Activated naive CD8-positive, alpha-beta T cell treated with anti-CD3 and anti-CD28 coated beads for 36 hours (primary cell): Measurements from ENCODE around the gene VMP1. TPM values are rescaled to one million over a fixed set of nuclear protein-coding genes. Genes with fewer than 3 reads are reported as not detected.
"Not testable (repeated sequence)": the region's sequence is repeated elsewhere in the genome, so short reads cannot be mapped to it uniquely, and the experiment has no call there.

Source experiments
- DNase-seq: peaks from one replicate; pipeline ENCODE4 v3.0.0; 2021
- H3K27ac Mint-ChIP-seq: one replicate; pipeline ENCODE4 v1.8.0; 2022; ENCODE audit warnings: mild to moderate bottlenecking, moderate library complexity, mixed read lengths
- H3K27me3 Mint-ChIP-seq: one replicate; pipeline ENCODE4 v1.8.0; 2022; ENCODE audit warnings: mild to moderate bottlenecking, mixed read lengths
- H3K36me3 Mint-ChIP-seq: one replicate; pipeline ENCODE4 v1.8.0; 2021; ENCODE audit warnings: mild to moderate bottlenecking, mixed read lengths
- H3K4me1 Mint-ChIP-seq: one replicate; pipeline ENCODE4 v1.8.0; 2021; ENCODE audit warnings: mixed read lengths
- H3K4me3 Mint-ChIP-seq: one replicate; pipeline ENCODE4 v1.8.0; 2022; ENCODE audit warnings: mild to moderate bottlenecking, moderate library complexity, mixed read lengths
- H3K9me3 Mint-ChIP-seq: one replicate; pipeline ENCODE4 v1.8.0; 2022; ENCODE audit warnings: mixed read lengths
- total RNA-seq, 2 experiments: library from RNA; stranded (reverse); gene quantifications; one replicate each; pipeline ENCODE4 v1.2.3, GENCODE V29; 2021

VMP1 gene
- total RNA-seq, 2 experiments from 2014 or later, result 137 to 143 TPM

DNA sequence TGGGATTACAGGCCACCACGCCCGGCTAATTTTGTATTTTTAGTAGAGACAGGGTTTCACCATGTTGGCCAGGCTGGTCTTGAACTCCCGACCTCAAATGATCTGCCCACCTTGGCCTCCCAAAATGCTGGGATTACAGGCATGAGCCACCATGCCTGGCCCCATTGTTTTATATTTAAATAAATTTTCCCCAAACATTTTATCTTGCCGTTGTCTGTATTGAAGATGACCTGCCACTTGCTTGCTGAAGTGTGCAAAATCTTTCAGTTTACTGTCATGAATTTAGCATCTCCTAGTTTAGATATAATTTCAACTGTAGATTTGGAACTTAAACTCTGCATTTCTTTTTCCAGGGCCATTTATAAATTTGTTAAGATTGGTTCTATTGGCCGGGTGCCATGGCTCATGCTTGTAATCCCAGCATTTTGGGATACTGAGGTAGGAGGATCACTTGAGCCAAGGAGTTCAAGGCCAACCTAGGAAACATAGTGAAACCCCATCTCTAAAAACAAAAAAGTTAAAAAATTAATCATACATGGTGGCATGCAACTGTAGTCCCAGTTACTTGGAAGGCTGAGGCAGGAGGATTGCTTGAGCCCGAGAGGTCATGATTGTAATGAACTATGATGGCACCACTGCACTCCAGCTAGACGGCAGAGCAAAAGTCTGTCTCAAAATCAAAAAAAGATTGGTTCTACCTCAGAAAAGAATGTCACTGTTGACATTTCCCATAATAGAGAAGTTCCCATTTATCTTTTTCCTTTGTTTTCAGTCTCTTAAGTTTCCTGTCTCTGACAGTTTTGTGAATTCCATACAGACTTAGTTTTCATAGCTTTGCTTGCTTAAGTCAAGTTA lies 84.4 kb downstream of the VMP1 start:
- Mint-ChIP-seq H3K9me3 (no peaks in the 10 kb centered on the region), H3K27me3 (no peaks in the 10 kb centered on the region), H3K4me3 (no peak overlapping the region), H3K36me3 (peaks cover 26% of the 10 kb centered on the region), H3K27ac (no peak overlapping the region), H3K4me1 (peaks cover 17% of the 10 kb centered on the region)
- DNase-seq, result no peak

DNA sequence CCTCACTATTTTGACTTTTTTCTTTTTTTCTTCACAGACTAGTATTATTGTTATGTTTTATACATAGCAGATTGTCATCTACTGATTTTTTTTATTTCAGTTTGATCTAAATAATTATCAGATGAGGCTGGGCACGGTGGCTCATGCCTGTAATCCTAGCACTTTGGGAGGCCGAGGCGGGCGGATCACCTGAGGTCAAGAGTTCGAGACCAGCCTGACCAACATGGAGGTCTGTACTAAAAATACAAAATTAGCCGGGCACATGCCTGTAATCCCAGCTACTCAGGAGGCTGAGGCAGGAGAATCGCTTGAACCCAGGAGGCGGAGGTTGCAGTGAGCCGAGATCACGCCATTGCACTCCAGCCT lies 85.0 kb downstream of the VMP1 start:
- not testable (repeated sequence) for H3K27me3 Mint-ChIP-seq, H3K4me3 Mint-ChIP-seq, H3K27ac Mint-ChIP-seq, H3K9me3 Mint-ChIP-seq, DNase-seq
- Mint-ChIP-seq H3K36me3 (peaks cover 26% of the 10 kb centered on the region), H3K4me1 (peaks cover 11% of the 10 kb centered on the region)

DNA sequence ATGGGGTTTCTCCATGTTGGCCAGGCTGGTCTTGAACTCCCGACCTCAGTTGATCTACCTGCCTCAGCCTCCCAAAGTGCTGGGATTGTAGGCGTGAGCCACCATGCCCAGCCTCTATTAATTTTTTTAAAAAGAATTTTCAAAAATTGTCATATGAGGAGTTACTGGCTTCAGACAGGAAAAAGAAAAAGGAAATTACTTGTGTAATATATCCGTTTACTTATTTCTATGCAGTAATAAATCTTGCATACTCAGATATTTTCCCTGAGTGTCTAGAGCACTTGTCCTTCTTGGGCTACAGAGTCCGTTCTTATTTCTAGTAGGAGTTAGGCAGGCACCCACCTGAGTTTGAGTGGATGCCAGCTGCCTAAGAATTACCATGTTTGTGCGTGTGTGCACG lies 85.8 kb downstream of the VMP1 start:
- Mint-ChIP-seq H3K4me3 (no peak overlapping the region), H3K4me1 (peaks cover 12% of the 10 kb centered on the region), H3K27ac (no peak overlapping the region), H3K9me3 (no peaks in the 10 kb centered on the region), H3K36me3 (peaks cover 26% of the 10 kb centered on the region), H3K27me3 (no peaks in the 10 kb centered on the region)
- no peak for DNase-seq

DNA sequence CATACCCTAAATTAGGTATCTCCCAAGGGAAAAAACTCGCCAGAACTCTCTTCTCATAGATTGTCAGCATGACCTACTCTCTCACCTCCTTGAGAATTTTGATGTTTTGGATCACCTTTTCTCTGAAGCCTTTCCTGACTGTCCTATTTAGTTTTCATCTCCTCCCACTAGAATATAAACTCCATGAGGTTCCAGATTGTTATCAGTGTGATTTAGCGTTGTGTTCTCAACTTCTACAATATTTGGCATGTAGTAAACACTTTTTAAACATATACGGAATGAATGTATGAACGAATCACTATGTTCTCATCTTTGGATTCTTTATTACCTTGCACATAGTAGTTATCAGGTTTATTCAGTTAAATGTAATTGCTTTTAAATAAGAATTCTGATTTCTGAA lies 88.7 kb downstream of the VMP1 start:
- H3K4me3 Mint-ChIP-seq, result no peak overlapping the region
- H3K27me3 Mint-ChIP-seq, result no peaks in the 10 kb centered on the region
- H3K27ac Mint-ChIP-seq, result no peak overlapping the region
- H3K4me1 Mint-ChIP-seq, result peaks cover 21% of the 10 kb centered on the region
- no peaks in the 10 kb centered on the region for H3K9me3 Mint-ChIP-seq
- DNase-seq, result no peak
- H3K36me3 Mint-ChIP-seq, result peaks cover 25% of the 10 kb centered on the region

DNA sequence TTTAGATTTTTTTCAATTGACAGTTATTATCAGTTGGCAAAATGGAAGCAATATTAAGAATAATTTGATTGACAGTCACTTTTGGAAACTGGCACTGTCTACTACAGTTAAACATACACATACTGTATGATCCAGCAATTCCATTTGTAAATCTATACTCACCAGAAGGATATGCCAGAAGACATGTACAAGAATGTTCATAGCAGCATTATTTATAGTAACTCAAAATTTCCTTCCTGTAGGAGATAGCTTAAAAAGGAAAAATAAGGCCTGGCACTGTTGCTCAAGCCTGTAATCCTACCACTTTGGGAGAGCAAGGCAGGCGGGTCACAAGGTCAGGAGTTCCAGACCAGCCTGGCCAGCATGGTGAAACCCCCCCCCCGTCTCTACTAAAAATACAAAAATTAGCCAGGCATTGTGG lies 89.3 kb downstream of the VMP1 start:
- Mint-ChIP-seq H3K27me3 (no peaks in the 10 kb centered on the region), H3K4me1 (peaks cover 20% of the 10 kb centered on the region), H3K9me3 (no peaks in the 10 kb centered on the region), H3K36me3 (peaks cover 20% of the 10 kb centered on the region), H3K27ac (no peak overlapping the region), H3K4me3 (no peak overlapping the region)
- DNase-seq, result no peak

DNA sequence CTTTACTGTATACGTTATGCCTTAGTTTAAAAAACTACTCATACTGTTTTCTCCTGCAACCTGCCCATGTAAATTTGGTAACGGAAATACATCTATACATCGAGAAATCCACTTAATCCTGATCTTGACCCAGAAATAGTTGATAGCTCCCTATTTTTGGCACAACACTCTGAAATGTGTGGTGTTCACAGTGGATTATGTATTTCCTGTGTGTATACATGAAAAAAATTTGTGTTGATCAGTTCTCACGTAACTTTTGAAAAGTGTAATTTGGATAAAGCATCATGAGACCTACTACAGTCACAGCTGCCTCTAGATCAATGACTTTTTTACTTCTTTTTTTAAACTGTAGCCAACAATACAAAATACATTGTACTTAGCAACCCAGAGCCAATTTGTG lies 90.7 kb downstream of the VMP1 start:
- no peak for DNase-seq
- Mint-ChIP-seq H3K27me3 (no peaks in the 10 kb centered on the region), H3K4me1 (peaks cover 23% of the 10 kb centered on the region), H3K9me3 (no peaks in the 10 kb centered on the region), H3K4me3 (no peak overlapping the region), H3K36me3 (peaks cover 19% of the 10 kb centered on the region), H3K27ac (no peak overlapping the region)

DNA sequence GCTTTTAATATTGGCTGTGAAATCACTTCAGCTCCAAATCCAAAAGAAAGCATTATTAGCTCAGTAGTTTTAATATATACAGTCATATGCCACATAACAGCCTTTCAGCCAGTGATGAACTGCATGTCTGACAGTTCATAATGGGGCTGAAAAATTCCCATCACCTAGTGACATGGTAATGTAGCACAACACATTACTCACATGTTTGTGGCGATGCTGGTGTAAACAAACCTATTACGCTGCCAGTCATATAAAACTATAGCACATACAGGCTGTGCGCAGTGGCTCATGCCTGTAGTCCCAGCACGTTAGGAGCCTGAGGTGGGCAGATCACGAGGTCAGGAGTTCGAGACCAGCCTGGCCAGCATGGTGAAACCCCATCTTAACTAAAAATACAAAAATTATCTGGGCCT lies 93.1 kb downstream of the VMP1 start:
- DNase-seq, result no peak
- H3K27me3 Mint-ChIP-seq, result no peaks in the 10 kb centered on the region
- H3K4me3 Mint-ChIP-seq, result no peak overlapping the region
- H3K27ac Mint-ChIP-seq, result no peak overlapping the region
- peaks cover 28% of the 10 kb centered on the region for H3K4me1 Mint-ChIP-seq
- peaks cover 12% of the 10 kb centered on the region for H3K36me3 Mint-ChIP-seq
- no peaks in the 10 kb centered on the region for H3K9me3 Mint-ChIP-seq

DNA sequence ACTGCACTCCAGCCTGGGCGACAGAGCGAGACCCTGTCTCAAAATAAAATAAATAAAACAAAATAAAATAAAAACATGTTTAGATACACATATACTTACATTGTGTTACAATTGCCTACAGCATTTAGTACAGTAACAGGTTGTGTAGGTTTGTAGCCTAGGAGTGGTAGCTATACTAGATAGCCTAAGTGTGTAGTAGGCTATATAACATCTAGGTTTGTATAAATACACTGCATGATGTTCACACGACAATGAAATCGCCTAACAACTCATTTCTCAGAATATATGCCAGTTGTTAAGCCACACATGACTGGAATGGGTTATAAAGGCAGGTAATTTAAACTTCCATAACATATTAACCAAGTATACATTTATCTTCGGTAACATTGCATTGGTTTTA lies 94.7 kb downstream of the VMP1 start:
- H3K4me3 Mint-ChIP-seq, result no peak overlapping the region
- peaks cover 25% of the 10 kb centered on the region for H3K4me1 Mint-ChIP-seq
- no peaks in the 10 kb centered on the region for H3K9me3 Mint-ChIP-seq
- H3K27me3 Mint-ChIP-seq, result no peaks in the 10 kb centered on the region
- peaks cover 10% of the 10 kb centered on the region for H3K36me3 Mint-ChIP-seq
- no peak overlapping the region for H3K27ac Mint-ChIP-seq
- no peak for DNase-seq

DNA sequence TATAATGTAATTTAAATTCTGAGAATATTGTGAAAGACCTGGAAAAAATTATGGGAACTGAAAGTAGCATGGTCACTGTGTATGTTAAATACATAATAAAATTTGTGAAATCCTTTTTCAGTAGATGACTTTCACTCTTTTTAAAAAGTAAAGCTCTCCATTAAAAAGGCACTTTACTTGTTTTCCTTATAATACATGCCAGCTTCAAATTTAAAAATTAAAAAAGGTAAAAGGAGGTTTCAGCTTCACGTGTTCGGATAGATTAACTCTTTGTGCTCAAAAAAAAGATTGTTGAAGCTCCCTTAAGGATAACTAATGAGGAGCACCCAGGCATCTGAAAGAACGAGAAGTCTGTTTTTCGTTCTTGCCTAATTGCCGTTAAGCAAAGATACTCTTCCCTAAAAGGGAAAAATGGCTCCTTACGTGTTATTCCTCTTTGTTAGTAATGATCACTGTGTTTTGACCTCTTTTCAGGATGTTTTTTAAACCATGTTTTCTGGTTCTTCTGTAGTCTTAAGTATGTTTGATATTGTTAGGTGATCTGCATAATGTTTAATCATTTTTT lies 97.5 kb downstream of the VMP1 start:
- Mint-ChIP-seq H3K4me3 (no peak overlapping the region), H3K9me3 (no peaks in the 10 kb centered on the region), H3K4me1 (peaks cover 14% of the 10 kb centered on the region), H3K36me3 (peaks cover 5% of the 10 kb centered on the region), H3K27me3 (no peaks in the 10 kb centered on the region), H3K27ac (no peak overlapping the region)
- DNase-seq, result no peak

DNA sequence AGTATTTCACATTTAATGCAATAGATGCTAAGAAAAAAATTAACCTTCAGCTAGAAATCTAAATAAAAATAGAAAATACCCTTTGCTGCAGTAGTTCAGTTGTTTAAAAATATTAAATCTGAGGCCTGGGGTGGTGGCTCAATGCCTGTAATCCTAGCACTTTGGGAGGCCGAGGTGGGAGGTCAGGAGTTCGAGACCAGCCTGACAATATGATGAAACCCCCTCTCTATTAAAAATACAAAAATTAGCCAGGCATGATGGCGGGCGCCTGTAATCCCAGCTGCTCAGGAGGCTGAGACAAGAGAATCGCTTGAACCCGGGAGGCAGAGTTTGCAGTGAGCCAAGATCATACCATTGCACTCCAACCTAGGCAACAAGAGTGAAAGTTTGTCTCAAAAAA lies 98.9 kb downstream of the VMP1 start:
- H3K9me3 Mint-ChIP-seq, H3K4me1 Mint-ChIP-seq, H3K27me3 Mint-ChIP-seq, H3K36me3 Mint-ChIP-seq, H3K4me3 Mint-ChIP-seq, H3K27ac Mint-ChIP-seq, DNase-seq: not testable (repeated sequence)

DNA sequence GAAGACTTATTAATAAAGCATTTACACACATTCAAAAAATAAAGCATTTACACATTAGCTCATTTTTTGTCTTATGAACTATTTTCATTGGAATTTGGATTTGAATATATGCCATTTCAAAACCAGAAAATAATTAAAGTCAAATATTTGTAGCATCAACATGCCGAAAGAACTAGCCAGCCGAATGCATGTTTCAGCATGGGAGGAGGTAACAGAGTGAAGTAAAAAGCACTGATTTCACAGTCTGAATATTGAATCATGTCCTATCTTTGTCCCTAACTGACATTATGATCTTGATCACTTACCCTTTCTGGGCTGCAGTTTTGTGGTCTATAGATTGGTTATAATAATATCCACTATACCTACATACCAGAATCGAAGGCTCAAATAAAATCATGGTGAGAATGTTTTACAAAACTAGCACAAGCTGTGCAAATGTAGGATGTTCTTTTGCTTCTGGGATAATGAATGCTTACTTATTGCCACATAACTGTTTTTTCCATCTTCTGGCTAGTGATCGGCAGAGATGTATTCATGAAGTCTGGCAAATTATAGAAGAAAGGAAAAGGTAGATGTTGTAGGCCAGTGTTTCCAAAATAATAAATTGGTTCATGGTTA lies 100.5 kb downstream of the VMP1 start:
- no peak for DNase-seq
- Mint-ChIP-seq H3K9me3 (no peaks in the 10 kb centered on the region), H3K4me1 (peaks cover 19% of the 10 kb centered on the region), H3K4me3 (no peak overlapping the region), H3K36me3 (peaks cover 16% of the 10 kb centered on the region), H3K27ac (no peak overlapping the region), H3K27me3 (no peaks in the 10 kb centered on the region)

DNA sequence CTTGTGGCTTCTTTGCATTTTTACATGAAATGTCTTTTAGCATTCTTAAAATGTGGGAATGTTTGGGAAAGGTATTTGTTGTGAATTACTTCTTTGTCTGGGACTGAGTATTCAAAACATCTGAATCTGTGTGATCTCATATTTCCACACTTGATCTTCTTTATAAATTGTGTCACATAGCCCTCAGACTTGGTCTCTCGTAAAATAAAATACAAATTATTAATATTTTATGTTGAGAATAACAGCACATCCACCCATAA lies 103.4 kb downstream of the VMP1 start:
- no peak overlapping the region for H3K4me3 Mint-ChIP-seq
- peaks cover 23% of the 10 kb centered on the region for H3K36me3 Mint-ChIP-seq
- no peak overlapping the region for H3K27ac Mint-ChIP-seq
- no peaks in the 10 kb centered on the region for H3K27me3 Mint-ChIP-seq
- H3K4me1 Mint-ChIP-seq, result peaks cover 13% of the 10 kb centered on the region
- H3K9me3 Mint-ChIP-seq, result no peaks in the 10 kb centered on the region
- DNase-seq, result no peak

DNA sequence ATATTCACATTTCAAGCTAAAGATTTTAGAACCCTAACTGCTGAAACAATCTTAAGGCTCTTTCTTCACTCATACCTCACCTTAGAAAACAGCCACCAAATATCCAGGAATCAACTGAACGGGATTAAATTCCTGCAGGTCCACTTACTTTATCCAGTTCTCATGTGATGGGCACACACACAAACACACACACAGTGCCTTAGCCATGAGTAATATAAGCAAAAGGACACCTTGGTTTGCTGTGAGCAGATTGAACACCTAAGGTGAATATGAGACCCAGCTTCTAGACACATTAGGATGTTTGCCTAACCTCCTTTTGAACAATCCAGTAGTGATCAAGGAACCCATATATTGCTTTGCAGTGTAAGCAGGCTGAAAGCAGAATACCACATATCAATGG lies 103.8 kb downstream of the VMP1 start:
- peaks cover 13% of the 10 kb centered on the region for H3K4me1 Mint-ChIP-seq
- H3K36me3 Mint-ChIP-seq, result peaks cover 25% of the 10 kb centered on the region
- H3K27me3 Mint-ChIP-seq, result no peaks in the 10 kb centered on the region
- no peak overlapping the region for H3K27ac Mint-ChIP-seq
- H3K9me3 Mint-ChIP-seq, result no peaks in the 10 kb centered on the region
- no peak overlapping the region for H3K4me3 Mint-ChIP-seq
- no peak for DNase-seq

DNA sequence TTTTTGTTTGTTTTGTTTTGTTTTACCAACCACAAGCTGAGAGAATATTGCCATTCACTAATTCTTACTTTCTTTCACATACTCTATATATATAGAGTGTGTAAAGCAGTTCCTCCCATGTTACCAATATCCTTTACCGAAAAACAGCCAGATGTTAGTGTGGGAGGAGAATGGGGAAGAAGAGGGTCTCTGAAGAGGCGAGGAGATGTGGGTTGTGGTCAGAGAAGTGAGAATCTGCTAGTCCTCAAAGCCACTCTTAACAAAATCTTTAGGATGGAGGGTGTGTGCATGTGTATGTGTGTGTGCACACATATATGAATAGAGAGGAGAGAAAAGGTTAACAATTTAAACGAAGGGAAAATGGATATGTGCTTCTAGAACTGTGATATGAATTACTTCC lies 104.7 kb downstream of the VMP1 start:
- Mint-ChIP-seq H3K4me1 (peaks cover 13% of the 10 kb centered on the region), H3K36me3 (peaks cover 31% of the 10 kb centered on the region), H3K27me3 (no peaks in the 10 kb centered on the region), H3K27ac (peak overlapping the region; percentile 45), H3K9me3 (no peaks in the 10 kb centered on the region), H3K4me3 (no peak overlapping the region)
- no peak for DNase-seq

DNA sequence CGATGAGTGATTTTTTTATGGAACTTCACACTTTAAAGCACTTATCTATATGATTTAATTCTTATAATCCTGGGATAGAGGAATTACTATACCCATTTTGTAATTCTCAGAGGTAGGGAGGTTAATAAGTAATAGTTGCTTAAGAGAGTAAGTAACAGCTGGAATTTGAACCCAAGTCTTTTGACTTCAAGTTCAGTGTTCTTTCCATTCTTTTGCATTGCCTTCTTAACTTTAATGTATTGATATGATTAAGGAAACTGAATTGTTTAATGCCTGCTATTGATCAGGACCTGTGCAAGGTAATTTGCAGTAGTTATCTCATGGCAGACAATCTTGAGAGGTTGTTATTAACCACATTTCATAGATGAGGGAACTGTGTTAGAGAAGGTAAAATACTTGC lies 106.8 kb downstream of the VMP1 start:
- H3K27ac Mint-ChIP-seq, result no peak overlapping the region
- H3K4me1 Mint-ChIP-seq, result peaks cover 13% of the 10 kb centered on the region
- DNase-seq, result no peak
- H3K36me3 Mint-ChIP-seq, result peaks cover 32% of the 10 kb centered on the region
- H3K4me3 Mint-ChIP-seq, result no peak overlapping the region
- H3K27me3 Mint-ChIP-seq, result no peaks in the 10 kb centered on the region
- no peaks in the 10 kb centered on the region for H3K9me3 Mint-ChIP-seq

DNA sequence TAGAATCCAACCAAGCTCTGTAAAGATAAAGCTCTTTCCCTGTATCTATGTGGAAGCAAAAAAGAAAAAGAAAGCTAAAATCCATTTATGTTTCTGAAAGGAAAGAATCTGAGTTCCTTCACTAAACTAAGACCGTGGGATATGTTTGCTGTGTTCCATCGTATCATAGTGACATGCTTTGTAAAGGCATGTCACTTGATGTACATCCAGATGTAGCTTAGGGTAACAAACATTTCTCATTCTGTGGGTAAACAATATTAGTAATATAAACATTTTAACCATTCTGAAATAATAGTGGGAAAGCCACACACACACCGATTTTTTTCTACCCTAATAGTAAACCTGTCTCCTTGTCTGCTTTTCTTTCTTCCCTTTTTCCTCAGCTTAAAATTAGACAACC lies 107.2 kb downstream of the VMP1 start:
- H3K27ac Mint-ChIP-seq, result no peak overlapping the region
- DNase-seq, result no peak
- no peak overlapping the region for H3K4me3 Mint-ChIP-seq
- no peaks in the 10 kb centered on the region for H3K27me3 Mint-ChIP-seq
- H3K36me3 Mint-ChIP-seq, result peaks cover 33% of the 10 kb centered on the region
- H3K4me1 Mint-ChIP-seq, result peaks cover 13% of the 10 kb centered on the region
- H3K9me3 Mint-ChIP-seq, result no peaks in the 10 kb centered on the region
